Breast epithelium (tissue), 4 donors: Measurements from ENCODE around the gene ANGPT4. TPM values are rescaled to one million over a fixed set of nuclear protein-coding genes. Genes with fewer than 3 reads are reported as not detected.

ENCODE experiments used
- DNase-seq, 2 donors: peaks; one replicate each; pipeline ENCODE4 v3.0.0-alpha.2; 2019; ENCODE audit warnings: low spot score in 2 of 2
- H3K27ac ChIP-seq, 2 donors: fragments of 200-600 bp; sonication (generic) in 1 of 2; one replicate each; pipeline ENCODE4 v1.5.1; 2016 to 2019; ENCODE audit warnings: mild to moderate bottlenecking in 1 of 2
- H3K27me3 ChIP-seq, 2 donors: fragments of 200-600 bp; sonication (generic) in 1 of 2; one replicate each; pipeline versions ENCODE4 v1.5.1 to v1.6.0; 2017 to 2019; ENCODE audit warnings: control low read depth in 1 of 2, mild to moderate bottlenecking in 1 of 2
- H3K36me3 ChIP-seq: fragments of 200-600 bp; one replicate; pipeline ENCODE4 v1.5.1; 2019
- H3K4me1 ChIP-seq, 2 donors: fragments of 200-600 bp; sonication (generic); one replicate each; pipeline ENCODE4 v1.5.1; 2016 to 2019; ENCODE audit warnings: control low read depth in 1 of 2
- H3K4me3 ChIP-seq, 3 donors: fragments of 200-600 bp; sonication (generic); 1 replicate in 2 of 3; 2 replicates in 1 of 3; pipeline ENCODE4 v1.5.1; 2016 to 2019; ENCODE audit warnings: mild to moderate bottlenecking in 3 of 3, moderate library complexity in 2 of 3
- H3K9me3 ChIP-seq, 2 donors: fragments of 200-600 bp; sonication (generic) in 1 of 2; one replicate each; pipeline ENCODE4 v1.5.1; 2016 to 2019; ENCODE audit warnings: control low read depth in 1 of 2
- POLR2A ChIP-seq: fragments of 450-650 bp; IDR thresholded peaks from one replicate; pipeline ENCODE4 v1.6.1; 2016; ENCODE audit warnings: antibody characterized with exemption, mild to moderate bottlenecking, moderate library complexity
- POLR2AphosphoS5 ChIP-seq, 3 donors: sonication (generic); formaldehyde crosslinking; IDR thresholded peaks; one replicate each; pipeline ENCODE4 v1.6.1; 2017; ENCODE audit warnings: antibody characterized with exemption in 3 of 3
- intact Hi-C: fragments of 100-400 bp; cut with DNase I; formaldehyde crosslinking; loops from one replicate; pipeline ENCODE4 v1.15.1; 2023; ENCODE audit warnings: low total_unique reads
- total RNA-seq, 3 donors: library from RNA; depleted of rRNA; stranded (reverse); fragments of >200 nt; gene quantifications; one replicate each; pipeline ENCODE4 v1.1.0, GENCODE V29; 2016
- TF ChIP-seq, protein P1 (sequence below), 3 donors: fragments of 450-650 bp; IDR thresholded peaks; one replicate each; pipeline ENCODE4 v1.5.1; 2016 to 2017; ENCODE audit warnings: antibody characterized with exemption in 3 of 3, mild to moderate bottlenecking in 3 of 3, moderate library complexity in 3 of 3

Gene ANGPT4
- total RNA-seq, 3 donors from 2014 or later = 0.66 to 18.4 (median 1.0) TPM

DNA sequence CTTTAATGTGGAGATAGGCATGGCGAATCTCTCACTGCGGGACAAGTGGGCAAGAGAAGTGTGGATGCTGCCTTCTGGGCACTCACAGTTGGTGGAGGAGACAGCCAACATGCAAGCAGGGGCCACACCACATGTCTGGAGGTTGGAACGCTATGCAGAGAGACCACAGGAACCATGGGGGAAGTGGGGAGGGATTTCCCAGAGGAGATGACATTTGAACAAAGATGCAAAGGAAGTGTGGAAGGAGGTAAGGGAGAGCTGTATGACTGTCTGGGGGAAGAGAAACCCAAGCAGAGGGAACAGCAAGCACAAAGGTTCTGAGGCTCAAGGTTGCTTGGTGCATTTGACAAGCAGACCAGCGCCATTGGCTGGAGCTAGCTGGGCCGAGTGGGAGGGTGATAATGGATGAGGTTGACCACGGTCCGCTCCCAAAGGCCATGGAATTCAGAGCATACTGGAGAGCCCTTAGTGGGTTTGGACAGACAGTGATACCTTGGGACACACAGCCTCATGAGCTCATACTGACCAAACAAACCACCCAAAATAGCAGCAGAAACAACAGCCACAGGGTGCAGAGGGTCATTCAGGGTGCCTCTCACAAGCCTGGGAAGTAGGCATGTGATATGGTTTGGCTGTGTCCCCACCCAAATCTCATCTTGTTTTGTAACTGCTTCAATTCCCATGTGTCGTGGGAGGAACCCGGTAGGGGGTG lies 90.3 kb downstream of the ANGPT4 start:
- intact Hi-C loops = no loop called here
- no peaks in the 10 kb centered on the region for H3K4me1 ChIP-seq
- no peak for TF ChIP-seq POLR2AphosphoS5 (IDR thresholded peaks at IDR 0.05)
- TF ChIP-seq POLR2A = no peak
- TF ChIP-seq, protein P1, sequence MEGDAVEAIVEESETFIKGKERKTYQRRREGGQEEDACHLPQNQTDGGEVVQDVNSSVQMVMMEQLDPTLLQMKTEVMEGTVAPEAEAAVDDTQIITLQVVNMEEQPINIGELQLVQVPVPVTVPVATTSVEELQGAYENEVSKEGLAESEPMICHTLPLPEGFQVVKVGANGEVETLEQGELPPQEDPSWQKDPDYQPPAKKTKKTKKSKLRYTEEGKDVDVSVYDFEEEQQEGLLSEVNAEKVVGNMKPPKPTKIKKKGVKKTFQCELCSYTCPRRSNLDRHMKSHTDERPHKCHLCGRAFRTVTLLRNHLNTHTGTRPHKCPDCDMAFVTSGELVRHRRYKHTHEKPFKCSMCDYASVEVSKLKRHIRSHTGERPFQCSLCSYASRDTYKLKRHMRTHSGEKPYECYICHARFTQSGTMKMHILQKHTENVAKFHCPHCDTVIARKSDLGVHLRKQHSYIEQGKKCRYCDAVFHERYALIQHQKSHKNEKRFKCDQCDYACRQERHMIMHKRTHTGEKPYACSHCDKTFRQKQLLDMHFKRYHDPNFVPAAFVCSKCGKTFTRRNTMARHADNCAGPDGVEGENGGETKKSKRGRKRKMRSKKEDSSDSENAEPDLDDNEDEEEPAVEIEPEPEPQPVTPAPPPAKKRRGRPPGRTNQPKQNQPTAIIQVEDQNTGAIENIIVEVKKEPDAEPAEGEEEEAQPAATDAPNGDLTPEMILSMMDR (IDR thresholded peaks at IDR 0.05) = no peak
- H3K9me3 ChIP-seq = no peaks in the 10 kb centered on the region
- no peak overlapping the region for H3K27ac ChIP-seq
- DNase-seq = peak in 1 of 2 donors; percentile 33
- H3K27me3 ChIP-seq = no peaks in the 10 kb centered on the region
- no peak overlapping the region for H3K4me3 ChIP-seq
- no peaks in the 10 kb centered on the region for H3K36me3 ChIP-seq

DNA sequence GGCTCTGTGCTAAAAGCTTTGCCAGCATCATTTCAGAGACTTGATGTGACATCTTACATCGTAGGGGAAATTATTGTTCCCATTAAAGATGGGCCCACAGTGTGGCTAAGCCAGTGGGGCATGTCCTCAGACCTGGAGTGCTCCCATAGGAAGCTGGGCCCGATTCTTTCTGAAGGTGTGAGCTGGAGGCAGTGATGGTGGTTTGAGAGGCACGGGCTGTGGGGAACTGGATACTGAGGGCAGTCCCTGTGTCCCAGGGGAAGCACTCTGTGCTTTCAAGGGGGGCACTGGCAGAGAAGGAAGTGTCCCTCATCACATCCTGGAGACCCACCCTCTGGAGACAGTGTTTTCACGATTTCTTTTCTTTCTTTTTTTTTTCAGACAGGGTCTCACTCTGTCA lies 91.2 kb downstream of the ANGPT4 start:
- H3K27ac ChIP-seq = no peak overlapping the region
- H3K4me1 ChIP-seq = no peaks in the 10 kb centered on the region
- DNase-seq = peak in 1 of 2 donors; percentile 24
- no peaks in the 10 kb centered on the region for H3K36me3 ChIP-seq
- H3K4me3 ChIP-seq = no peak overlapping the region
- no peaks in the 10 kb centered on the region for H3K27me3 ChIP-seq
- TF ChIP-seq, protein P1 (IDR thresholded peaks at IDR 0.05) = no peak
- TF ChIP-seq POLR2A = no peak
- no peak for TF ChIP-seq POLR2AphosphoS5 (IDR thresholded peaks at IDR 0.05)
- intact Hi-C loops = no loop called here
- H3K9me3 ChIP-seq = no peaks in the 10 kb centered on the region

DNA sequence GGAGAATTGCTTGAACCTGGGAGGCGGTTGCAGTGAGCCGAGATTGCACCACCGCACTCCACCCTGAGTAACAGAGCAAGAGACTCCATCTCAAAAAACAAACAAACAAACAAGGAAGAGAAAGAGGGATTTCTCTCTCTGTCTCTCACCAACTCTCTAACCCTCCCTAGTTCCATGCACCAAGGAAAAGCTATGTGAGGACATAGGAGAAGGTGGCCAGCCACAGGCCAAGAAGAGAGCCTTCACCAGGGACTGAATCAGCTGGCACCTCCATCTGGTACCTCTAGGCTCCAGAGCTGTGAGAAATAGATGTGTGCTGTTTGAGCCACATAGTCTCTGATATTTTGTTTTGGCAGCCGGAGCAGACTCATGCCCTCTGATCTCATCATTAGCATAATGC lies 91.6 kb downstream of the ANGPT4 start:
- no peak for TF ChIP-seq POLR2AphosphoS5 (IDR thresholded peaks at IDR 0.05)
- TF ChIP-seq POLR2A = no peak
- TF ChIP-seq, protein P1 (IDR thresholded peaks at IDR 0.05) = no peak
- Histone ChIP-seq H3K4me1 (no peaks in the 10 kb centered on the region), H3K27ac (no peak overlapping the region), H3K9me3 (no peaks in the 10 kb centered on the region), H3K27me3 (no peaks in the 10 kb centered on the region), H3K4me3 (no peak overlapping the region), H3K36me3 (no peaks in the 10 kb centered on the region)
- DNase-seq = no peak
- intact Hi-C loops = no loop called here

DNA sequence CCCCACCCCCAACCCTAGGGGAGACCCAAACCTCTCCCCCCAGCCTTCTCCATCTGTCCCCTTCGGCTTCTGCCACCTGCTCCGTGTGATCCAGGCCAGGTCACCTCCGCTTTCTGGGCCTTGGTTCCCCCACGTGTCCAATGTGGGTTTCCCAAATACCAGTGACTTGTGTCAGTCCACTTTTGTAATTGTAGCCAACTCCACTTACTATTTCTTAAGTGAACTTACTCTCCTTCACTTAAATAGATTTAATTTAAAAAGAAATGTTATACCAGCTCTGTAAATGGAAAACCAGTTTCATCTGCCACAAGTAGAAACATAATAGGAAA lies 92.6 kb downstream of the ANGPT4 start:
- Histone ChIP-seq H3K4me3 (no peak overlapping the region), H3K36me3 (no peaks in the 10 kb centered on the region), H3K27me3 (no peaks in the 10 kb centered on the region), H3K9me3 (no peaks in the 10 kb centered on the region), H3K27ac (no peak overlapping the region), H3K4me1 (no peaks in the 10 kb centered on the region)
- intact Hi-C loops = no loop called here
- no peak for DNase-seq
- TF ChIP-seq, protein P1 (IDR thresholded peaks at IDR 0.05) = no peak
- TF ChIP-seq POLR2AphosphoS5 (IDR thresholded peaks at IDR 0.05) = no peak
- TF ChIP-seq POLR2A = no peak

DNA sequence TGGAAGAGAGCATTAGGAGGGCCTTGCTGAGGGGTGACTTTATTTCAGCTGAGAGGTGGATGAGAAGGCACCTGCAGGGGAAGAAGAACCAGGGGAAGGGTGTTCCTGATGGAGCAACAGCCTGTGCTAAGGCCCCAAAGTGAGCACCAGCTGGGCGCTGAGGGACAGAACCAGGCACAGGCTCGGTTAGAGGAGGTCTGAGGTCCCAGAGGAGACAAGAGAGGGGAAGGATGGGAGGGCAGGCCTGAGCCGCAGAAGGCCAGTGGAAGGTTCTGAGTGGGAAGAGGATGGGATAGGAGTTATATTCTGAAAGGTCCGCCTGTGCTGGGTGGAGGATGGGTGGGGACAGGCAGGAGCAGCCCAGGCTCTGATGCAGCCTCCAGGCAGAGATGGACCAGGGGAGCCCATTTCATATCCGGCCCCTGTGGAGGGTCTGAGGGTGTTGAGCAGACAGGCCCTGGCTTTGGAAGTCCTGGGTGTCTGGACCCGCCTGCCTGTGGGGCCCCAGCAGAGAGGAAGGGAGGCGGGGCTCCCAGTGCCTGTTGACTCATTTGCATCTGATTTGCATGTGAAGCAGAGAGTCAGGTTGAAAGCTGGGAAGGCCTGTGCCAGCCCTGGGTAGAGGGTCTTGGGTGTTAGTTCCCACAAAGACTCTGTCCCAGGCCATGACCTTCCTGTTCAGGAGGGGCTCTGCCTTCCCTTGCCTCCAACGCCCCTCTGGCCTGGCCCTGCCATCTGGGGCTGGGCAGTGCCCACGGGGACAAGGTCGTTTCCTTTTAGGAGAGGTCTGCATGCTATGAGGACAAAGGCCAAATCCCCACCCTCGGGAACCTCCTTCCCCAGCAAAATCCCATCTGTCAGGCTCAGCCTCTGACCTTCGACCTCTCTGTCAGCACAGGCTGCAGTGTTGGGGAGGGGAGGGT lies 93.2 kb downstream of the ANGPT4 start:
- Histone ChIP-seq H3K27me3 (no peaks in the 10 kb centered on the region), H3K9me3 (no peaks in the 10 kb centered on the region), H3K4me3 (no peak overlapping the region), H3K27ac (no peak overlapping the region), H3K4me1 (no peaks in the 10 kb centered on the region), H3K36me3 (no peaks in the 10 kb centered on the region)
- intact Hi-C loops = no loop called here
- DNase-seq = peak in 1 of 2 donors; percentile 5
- TF ChIP-seq POLR2AphosphoS5 (IDR thresholded peaks at IDR 0.05) = no peak
- no peak for TF ChIP-seq POLR2A
- TF ChIP-seq, protein P1 (IDR thresholded peaks at IDR 0.05) = no peak
